SK-N-SH treated with all-trans-retinoic acid at 6 μM for 48 hours (cell line): ENCODE measurements around the gene STOX1.
"Not testable (repeated sequence)": the region's sequence is repeated elsewhere in the genome, so short reads cannot be mapped to it uniquely, and the experiment has no call there.

Source experiments
- ATAC-seq: fragments of 200-7000 bp; cut with Tn5 transposase; 3 replicates; pipeline ENCODE4 v1.9.1; 2020; ENCODE audit warnings: mild to moderate bottlenecking, moderate library complexity
- ARNTL ChIP-seq: fragments of 450-650 bp; formaldehyde crosslinking; IDR thresholded peaks from 2 replicates; pipeline ENCODE4 v1.5.0; 2020; ENCODE audit warnings: low read depth, mild to moderate bottlenecking, moderate library complexity, borderline replicate concordance
- BACH2 ChIP-seq: fragments of 250-450 bp; sonication (Bioruptor Pico); IDR thresholded peaks from 2 replicates; pipeline ENCODE4 v1.9.0; 2021; ENCODE audit warnings: mild to moderate bottlenecking, borderline replicate concordance
- ESRRG ChIP-seq: fragments of 250-450 bp; sonication (Bioruptor Pico); IDR thresholded peaks from 2 replicates; pipeline ENCODE4 v1.6.1; 2021; ENCODE audit warnings: mild to moderate bottlenecking
- OSR1 ChIP-seq: fragments of 250-450 bp; sonication (Bioruptor Pico); IDR thresholded peaks from 2 replicates; pipeline ENCODE4 v1.8.0; 2022; ENCODE audit warnings: moderate library complexity, mild to moderate bottlenecking, inconsistent platforms
- PPARA ChIP-seq: fragments of 250-450 bp; sonication (Bioruptor Pico); IDR thresholded peaks from 2 replicates; pipeline ENCODE4 v1.5.0; 2020; ENCODE audit warnings: mild to moderate bottlenecking, borderline replicate concordance
- RARB ChIP-seq: fragments of 250-450 bp; sonication (Bioruptor Pico); IDR thresholded peaks from 2 replicates; pipeline ENCODE4 v1.8.0; 2021; ENCODE audit warnings: mild to moderate bottlenecking, moderate library complexity
- TCF4 ChIP-seq: fragments of 250-450 bp; sonication (Bioruptor Pico); IDR thresholded peaks from 2 replicates; pipeline ENCODE4 v1.8.0; 2021; ENCODE audit warnings: mild to moderate bottlenecking, moderate library complexity, borderline replicate concordance
- ZFP30 ChIP-seq: fragments of 450-650 bp; formaldehyde crosslinking; IDR thresholded peaks from 2 replicates; pipeline ENCODE4 v1.5.0; 2022; ENCODE audit warnings: mild to moderate bottlenecking, moderate library complexity
- ZNF565 ChIP-seq: fragments of 450-650 bp; formaldehyde crosslinking; conservative IDR thresholded peaks from 2 replicates; pipeline ENCODE4 v1.5.0; 2020; ENCODE audit warnings: low read depth, mild to moderate bottlenecking, moderate library complexity
- ZNF70 ChIP-seq: fragments of 450-650 bp; formaldehyde crosslinking; IDR thresholded peaks from 2 replicates; pipeline ENCODE4 v1.5.0; 2020; ENCODE audit warnings: mild to moderate bottlenecking, moderate library complexity
- ZNF8 ChIP-seq: fragments of 450-650 bp; formaldehyde crosslinking; IDR thresholded peaks from 2 replicates; pipeline ENCODE4 v1.5.0; 2020; ENCODE audit warnings: mild to moderate bottlenecking, moderate library complexity
- TF ChIP-seq, protein P1 (sequence below): fragments of 250-450 bp; sonication (Bioruptor Pico); IDR thresholded peaks from 2 replicates; pipeline ENCODE4 v1.8.0; 2021; ENCODE audit warnings: low read depth, mild to moderate bottlenecking, moderate library complexity, borderline replicate concordance
- TF ChIP-seq, protein P2 (sequence below): fragments of 250-450 bp; sonication (Bioruptor Pico); IDR thresholded peaks from 2 replicates; pipeline ENCODE4 v1.5.1; 2020; ENCODE audit warnings: low read depth, mild to moderate bottlenecking, moderate library complexity
- TF ChIP-seq, protein P3 (sequence below): fragments of 250-450 bp; sonication (Bioruptor Pico); IDR thresholded peaks from 2 replicates; pipeline ENCODE4 v1.5.0; 2020; ENCODE audit warnings: mild to moderate bottlenecking, moderate library complexity

The STOX1 gene

DNA sequence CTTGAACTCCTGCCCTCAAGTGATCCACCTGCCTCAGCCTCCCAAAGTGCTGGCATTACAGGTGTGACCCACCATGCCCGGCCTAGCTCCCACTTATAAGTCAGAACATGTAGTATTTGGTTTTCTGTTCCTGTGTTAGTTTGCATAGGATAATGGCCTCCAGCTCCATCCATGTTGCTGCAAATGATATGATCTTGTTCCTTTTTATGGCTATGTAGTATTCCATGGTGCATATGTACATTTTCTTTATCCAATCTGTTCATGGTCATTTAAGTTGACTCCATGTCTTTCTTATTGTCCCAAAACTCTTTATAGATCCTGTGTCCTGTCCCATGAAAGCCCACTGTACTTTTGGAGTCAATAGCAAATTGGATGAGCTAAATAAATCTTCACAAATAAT lies 7.0 kb upstream of the STOX1 start:
- peak; percentile 71 for TF ChIP-seq ZNF70 (CRISPR knock-in tag)
- not testable (repeated sequence) for ATAC-seq

DNA sequence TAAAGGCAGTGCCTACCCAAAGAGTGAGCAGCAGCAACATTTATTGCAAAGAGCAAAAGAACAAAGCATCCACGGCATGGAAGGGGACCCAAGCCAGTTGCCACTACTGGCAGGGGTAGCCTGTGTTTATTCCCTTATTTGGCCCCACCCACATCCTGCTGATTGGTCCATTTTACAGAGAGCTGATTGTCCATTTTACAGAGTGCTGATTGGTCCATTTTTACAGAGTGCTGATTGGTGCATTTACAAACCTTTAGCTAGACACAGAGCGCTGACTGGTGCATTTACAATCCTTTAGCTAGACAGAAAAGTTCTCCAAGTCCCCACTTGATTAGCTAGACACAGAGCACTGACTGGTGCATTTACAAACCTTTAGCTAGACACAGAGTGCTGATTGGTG lies 4.7 kb upstream of the STOX1 start:
- not testable (repeated sequence) for ATAC-seq

DNA sequence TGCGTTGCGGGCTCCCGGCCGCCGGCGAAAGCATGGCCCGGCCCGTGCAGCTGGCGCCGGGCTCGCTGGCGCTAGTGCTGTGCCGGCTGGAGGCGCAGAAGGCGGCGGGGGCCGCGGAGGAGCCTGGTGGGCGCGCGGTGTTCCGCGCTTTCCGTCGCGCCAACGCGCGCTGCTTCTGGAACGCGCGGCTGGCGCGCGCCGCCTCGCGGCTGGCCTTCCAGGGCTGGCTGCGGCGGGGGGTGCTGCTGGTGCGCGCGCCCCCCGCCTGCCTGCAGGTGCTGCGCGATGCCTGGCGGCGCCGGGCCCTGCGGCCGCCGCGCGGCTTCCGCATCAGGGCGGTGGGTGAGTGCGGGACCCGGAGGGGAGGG lies 245 bp downstream of the STOX1 start:
- not testable (repeated sequence) for ATAC-seq

DNA sequence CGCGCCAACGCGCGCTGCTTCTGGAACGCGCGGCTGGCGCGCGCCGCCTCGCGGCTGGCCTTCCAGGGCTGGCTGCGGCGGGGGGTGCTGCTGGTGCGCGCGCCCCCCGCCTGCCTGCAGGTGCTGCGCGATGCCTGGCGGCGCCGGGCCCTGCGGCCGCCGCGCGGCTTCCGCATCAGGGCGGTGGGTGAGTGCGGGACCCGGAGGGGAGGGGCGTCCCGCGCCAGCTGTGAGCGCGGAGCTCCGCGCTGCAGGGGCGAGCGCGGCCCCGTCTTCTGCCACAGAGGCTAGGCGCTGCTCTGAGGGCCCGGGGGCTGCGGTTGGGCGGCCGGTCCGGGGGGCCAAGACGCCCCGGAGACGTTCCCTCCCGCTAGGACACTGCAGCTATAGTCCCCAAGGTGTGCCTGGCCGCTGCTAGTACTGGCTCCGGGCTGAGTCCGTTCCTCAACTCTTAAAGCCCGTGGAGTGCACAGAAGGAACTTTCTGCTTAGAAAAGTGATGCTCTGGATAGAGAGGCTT lies 811 bp downstream of the STOX1 start:
- ATAC-seq, result peak; percentile 29

DNA sequence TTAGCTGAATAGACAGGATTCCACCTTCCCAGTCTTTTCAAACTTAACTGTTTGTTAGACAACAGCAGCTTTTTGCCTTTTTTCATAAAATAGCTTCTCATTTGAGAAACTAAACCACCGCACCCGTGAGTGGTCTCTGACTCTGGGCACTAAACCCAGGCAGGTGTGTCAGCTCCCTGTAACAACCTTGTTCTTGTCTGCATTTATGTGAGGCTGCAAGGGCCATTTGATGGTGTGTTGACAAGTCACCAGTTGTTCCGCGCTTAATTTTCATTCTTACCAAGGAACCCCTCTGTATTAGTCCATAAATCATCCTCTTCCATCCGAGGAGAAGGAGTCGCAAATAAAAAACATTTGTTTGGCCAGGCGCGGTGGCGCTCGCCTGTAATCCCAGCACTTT lies 1.5 kb downstream of the STOX1 start:
- TF ChIP-seq, protein P1, sequence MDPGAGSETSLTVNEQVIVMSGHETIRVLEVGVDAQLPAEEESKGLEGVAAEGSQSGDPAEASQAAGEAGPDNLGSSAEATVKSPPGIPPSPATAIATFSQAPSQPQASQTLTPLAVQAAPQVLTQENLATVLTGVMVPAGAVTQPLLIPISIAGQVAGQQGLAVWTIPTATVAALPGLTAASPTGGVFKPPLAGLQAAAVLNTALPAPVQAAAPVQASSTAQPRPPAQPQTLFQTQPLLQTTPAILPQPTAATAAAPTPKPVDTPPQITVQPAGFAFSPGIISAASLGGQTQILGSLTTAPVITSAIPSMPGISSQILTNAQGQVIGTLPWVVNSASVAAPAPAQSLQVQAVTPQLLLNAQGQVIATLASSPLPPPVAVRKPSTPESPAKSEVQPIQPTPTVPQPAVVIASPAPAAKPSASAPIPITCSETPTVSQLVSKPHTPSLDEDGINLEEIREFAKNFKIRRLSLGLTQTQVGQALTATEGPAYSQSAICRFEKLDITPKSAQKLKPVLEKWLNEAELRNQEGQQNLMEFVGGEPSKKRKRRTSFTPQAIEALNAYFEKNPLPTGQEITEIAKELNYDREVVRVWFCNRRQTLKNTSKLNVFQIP (CRISPR knock-in tag), result no peak
- ATAC-seq, result no peak

DNA sequence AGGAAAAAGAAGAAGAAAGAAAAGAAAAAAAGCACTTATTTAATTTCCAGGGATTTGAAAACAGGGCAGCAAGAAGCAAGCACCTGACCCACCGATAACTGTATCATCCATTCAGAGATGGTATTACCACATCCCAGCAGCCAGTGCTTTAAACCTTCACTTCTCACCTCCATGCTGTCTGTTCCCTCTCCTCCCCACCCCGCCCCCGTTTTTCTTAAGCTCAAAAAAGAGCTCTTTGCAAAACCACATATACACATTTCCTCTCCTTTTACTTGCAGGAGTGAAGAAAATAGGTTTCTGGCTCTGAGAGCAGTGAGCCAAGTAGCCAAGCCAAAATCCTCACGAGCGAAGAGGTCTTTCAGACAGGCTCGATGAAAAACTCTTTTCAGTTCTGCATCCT lies 2.2 kb downstream of the STOX1 start:
- TF ChIP-seq ARNTL (CRISPR knock-in tag) (no peak), ZNF70 (CRISPR knock-in tag) (no peak), ZNF565 (no peak)
- TF ChIP-seq, protein P1 (CRISPR knock-in tag), result no peak
- TF ChIP-seq, protein P2, sequence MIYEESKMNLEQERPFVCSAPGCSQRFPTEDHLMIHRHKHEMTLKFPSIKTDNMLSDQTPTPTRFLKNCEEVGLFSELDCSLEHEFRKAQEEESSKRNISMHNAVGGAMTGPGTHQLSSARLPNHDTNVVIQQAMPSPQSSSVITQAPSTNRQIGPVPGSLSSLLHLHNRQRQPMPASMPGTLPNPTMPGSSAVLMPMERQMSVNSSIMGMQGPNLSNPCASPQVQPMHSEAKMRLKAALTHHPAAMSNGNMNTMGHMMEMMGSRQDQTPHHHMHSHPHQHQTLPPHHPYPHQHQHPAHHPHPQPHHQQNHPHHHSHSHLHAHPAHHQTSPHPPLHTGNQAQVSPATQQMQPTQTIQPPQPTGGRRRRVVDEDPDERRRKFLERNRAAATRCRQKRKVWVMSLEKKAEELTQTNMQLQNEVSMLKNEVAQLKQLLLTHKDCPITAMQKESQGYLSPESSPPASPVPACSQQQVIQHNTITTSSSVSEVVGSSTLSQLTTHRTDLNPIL (CRISPR knock-in tag), result no peak
- TF ChIP-seq, all 23 proteins: peak for 0
- no peak for ATAC-seq

DNA sequence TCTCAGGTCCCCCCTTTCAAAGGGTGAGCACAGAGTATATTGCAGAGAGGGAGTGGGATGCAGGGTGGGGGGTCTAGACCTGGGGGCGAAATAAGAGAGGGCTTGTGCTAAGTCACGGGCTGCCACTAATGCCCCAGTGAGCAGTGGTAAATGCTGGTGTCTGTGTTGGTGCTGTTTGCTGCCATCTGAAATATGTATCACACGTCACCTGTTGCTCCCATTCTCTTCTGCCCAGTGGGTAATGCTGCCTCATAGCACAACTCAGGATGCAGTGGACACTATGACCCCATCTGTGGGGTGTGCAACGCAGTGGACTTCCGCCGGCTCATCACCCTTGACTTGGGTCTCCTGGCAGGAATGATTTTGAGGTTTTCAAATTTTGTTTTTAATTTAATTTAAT lies 2.6 kb downstream of the STOX1 start:
- no peak for ATAC-seq
- TF ChIP-seq ZFP30 (CRISPR knock-in tag) (no peak), ZNF8 (CRISPR knock-in tag) (no peak), TCF4 (no peak), OSR1 (CRISPR knock-in tag) (no peak), PPARA (CRISPR knock-in tag) (no peak), RARB (CRISPR knock-in tag) (no peak), ESRRG (CRISPR knock-in tag) (no peak), BACH2 (CRISPR knock-in tag) (no peak)
- TF ChIP-seq, protein P2 (CRISPR knock-in tag), result no peak
- TF ChIP-seq, protein P1 (CRISPR knock-in tag), result no peak
- TF ChIP-seq, protein P3, sequence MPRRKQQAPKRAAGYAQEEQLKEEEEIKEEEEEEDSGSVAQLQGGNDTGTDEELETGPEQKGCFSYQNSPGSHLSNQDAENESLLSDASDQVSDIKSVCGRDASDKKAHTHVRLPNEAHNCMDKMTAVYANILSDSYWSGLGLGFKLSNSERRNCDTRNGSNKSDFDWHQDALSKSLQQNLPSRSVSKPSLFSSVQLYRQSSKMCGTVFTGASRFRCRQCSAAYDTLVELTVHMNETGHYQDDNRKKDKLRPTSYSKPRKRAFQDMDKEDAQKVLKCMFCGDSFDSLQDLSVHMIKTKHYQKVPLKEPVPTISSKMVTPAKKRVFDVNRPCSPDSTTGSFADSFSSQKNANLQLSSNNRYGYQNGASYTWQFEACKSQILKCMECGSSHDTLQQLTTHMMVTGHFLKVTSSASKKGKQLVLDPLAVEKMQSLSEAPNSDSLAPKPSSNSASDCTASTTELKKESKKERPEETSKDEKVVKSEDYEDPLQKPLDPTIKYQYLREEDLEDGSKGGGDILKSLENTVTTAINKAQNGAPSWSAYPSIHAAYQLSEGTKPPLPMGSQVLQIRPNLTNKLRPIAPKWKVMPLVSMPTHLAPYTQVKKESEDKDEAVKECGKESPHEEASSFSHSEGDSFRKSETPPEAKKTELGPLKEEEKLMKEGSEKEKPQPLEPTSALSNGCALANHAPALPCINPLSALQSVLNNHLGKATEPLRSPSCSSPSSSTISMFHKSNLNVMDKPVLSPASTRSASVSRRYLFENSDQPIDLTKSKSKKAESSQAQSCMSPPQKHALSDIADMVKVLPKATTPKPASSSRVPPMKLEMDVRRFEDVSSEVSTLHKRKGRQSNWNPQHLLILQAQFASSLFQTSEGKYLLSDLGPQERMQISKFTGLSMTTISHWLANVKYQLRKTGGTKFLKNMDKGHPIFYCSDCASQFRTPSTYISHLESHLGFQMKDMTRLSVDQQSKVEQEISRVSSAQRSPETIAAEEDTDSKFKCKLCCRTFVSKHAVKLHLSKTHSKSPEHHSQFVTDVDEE (CRISPR knock-in tag), result no peak
